ENCODE results near the gene ITPKB. TPM values are rescaled to one million over a fixed set of nuclear protein-coding genes. Genes with fewer than 3 reads are reported as not detected.
A peak's percentile ranks its signal among the peaks of the same experiment; 100 is the strongest.

Gene ITPKB
- total and polyA plus RNA-seq, 2 experiments from 2014 or later: 0.31 to 5.2 TPM

- H3K27ac ChIP-seq (ENCODE audit: low read depth): no peak overlapping the region
- no peaks in the 10 kb centered on the region for H3K36me3 ChIP-seq (ENCODE audit: insufficient read depth)
- H3K4me2 ChIP-seq: peak overlapping the region; percentile 12; the same call in 1 of the 2 replicates
- H3K9me2 ChIP-seq (ENCODE audit: insufficient read depth): no peaks in the 10 kb centered on the region
- DNase-seq (ENCODE audit: low spot score) (peak; percentile 18), ATAC-seq (peak; percentile 8; the same call in 2 of the 3 replicates)
- H3K27ac Mint-ChIP-seq: no peak overlapping the region
- no peaks in the 10 kb centered on the region for H4K20me1 ChIP-seq (replicated peaks; ENCODE audit: insufficient read depth)
- H3K27me3 Mint-ChIP-seq (ENCODE audit: insufficient read depth, low read depth, poor library complexity): peaks cover 12% of the 10 kb centered on the region
- no peaks in the 10 kb centered on the region for H3F3A ChIP-seq (replicated peaks; ENCODE audit: low read depth)
- H3K4me3 Mint-ChIP-seq: no peak overlapping the region
- H3K27me3 ChIP-seq (ENCODE audit: insufficient read depth): no peaks in the 10 kb centered on the region
- no peak overlapping the region; the same call in 1 of the 2 replicates for H2AFZ ChIP-seq
- no peaks in the 10 kb centered on the region for H3K9me3 Mint-ChIP-seq
- peaks cover 39% of the 10 kb centered on the region for H3K4me1 Mint-ChIP-seq
- no peaks in the 10 kb centered on the region for H3K79me2 ChIP-seq (replicated peaks; ENCODE audit: insufficient read depth)
- H3K36me3 Mint-ChIP-seq (ENCODE audit: low read depth): no peaks in the 10 kb centered on the region
- no peak overlapping the region for H3K4me3 ChIP-seq
- H3K4me1 ChIP-seq (ENCODE audit: insufficient read depth): peaks cover 25% of the 10 kb centered on the region; the same call in 1 of the 2 replicates
- TF ChIP-seq STAT1 (IDR thresholded peaks at IDR 0.05; ENCODE audit: unreplicated experiment) (no peak), POLR2AphosphoS5 (IDR thresholded peaks at IDR 0.05; ENCODE audit: low read depth) (no peak), EZH2phosphoT487 (IDR thresholded peaks at IDR 0.05; ENCODE audit: unreplicated experiment) (no peak), ZNF462 (CRISPR knock-in tag; IDR thresholded peaks at IDR 0.05) (no peak), ETS1 (IDR thresholded peaks at IDR 0.05) (no peak), CREB1 (CRISPR knock-in tag; IDR thresholded peaks at IDR 0.05; ENCODE audit: low read depth) (no peak), CTCF (conservative IDR thresholded peaks at IDR 0.05; ENCODE audit: low read depth in 2 of 2) (no peak), JUNB (IDR thresholded peaks at IDR 0.05; ENCODE audit: unreplicated experiment) (no peak), ZNF331 (CRISPR knock-in tag; IDR thresholded peaks at IDR 0.05; ENCODE audit: low read depth) (no peak), NANOG (IDR thresholded peaks at IDR 0.05; ENCODE audit: borderline replicate concordance) (no peak), ZNF114 (CRISPR knock-in tag; IDR thresholded peaks at IDR 0.05) (no peak), EZH2 (IDR thresholded peaks at IDR 0.05; ENCODE audit: low read depth, unreplicated experiment) (no peak), REST (IDR thresholded peaks at IDR 0.05; ENCODE audit: unreplicated experiment) (no peak)
Observed at GRCh38 chr1:226606311-226607267, 132.5 kb downstream of the ITPKB start.

Measured in GM23338 (cell line).